Measurements from ENCODE around the gene DDA1. TPM values are rescaled to one million over a fixed set of nuclear protein-coding genes. Genes with fewer than 3 reads are reported as not detected.

DDA1 gene
- total RNA-seq, 1 donor from 2014 or later: 123 TPM

DNA sequence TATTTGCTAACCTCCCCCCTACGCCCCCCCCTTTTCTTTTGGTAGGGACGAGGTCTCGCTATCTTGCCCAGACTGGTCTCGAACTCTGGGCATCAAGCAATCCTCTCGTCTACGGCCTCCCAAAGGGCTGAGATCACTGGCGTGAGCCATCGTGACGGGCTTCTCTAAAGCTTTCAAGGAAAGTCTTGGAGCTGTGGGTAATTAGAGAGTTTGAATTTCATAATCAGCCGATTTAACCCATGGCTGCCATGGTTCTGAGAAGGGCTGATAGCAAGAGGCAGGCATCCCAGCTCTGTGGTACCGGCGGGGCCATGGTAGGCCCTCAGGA, 5.5 kb upstream of the DDA1 start:
- Histone ChIP-seq H4K20me1 (ENCODE audit: insufficient read depth, low read length) (peaks cover 3% of the 10 kb centered on the region), H3K9me3 (ENCODE audit: insufficient read depth, low read depth, low read length) (no peaks in the 10 kb centered on the region), H3K79me2 (ENCODE audit: insufficient read depth, low read length) (peaks cover 7% of the 10 kb centered on the region), H3K9ac (ENCODE audit: low read length) (no peak overlapping the region), H2AFZ (ENCODE audit: low read depth, low read length) (peak overlapping the region; percentile 15), H3K4me3 (ENCODE audit: insufficient read depth, low read depth, low read length) (no peak overlapping the region), H3K27ac (ENCODE audit: low read depth, low read length) (no peak overlapping the region), H3K4me1 (ENCODE audit: insufficient read depth, low read length) (peaks cover 12% of the 10 kb centered on the region), H3K27me3 (ENCODE audit: insufficient read depth, low read length) (no peaks in the 10 kb centered on the region), H3K4me2 (ENCODE audit: low read length) (peak overlapping the region; percentile 87), H3K36me3 (ENCODE audit: insufficient read depth, low read length) (no peaks in the 10 kb centered on the region)
- FAIRE-seq (no peak), DNase-seq (ENCODE audit: low read depth) (no peak)
- no peaks in the 10 kb centered on the region for H3K9me3 Mint-ChIP-seq (ENCODE audit: unreplicated experiment)
- H3K27ac Mint-ChIP-seq (ENCODE audit: unreplicated experiment): no peak overlapping the region
- H3K27me3 Mint-ChIP-seq (ENCODE audit: low read depth, unreplicated experiment): no peaks in the 10 kb centered on the region
- H3K36me3 Mint-ChIP-seq (ENCODE audit: low read depth, unreplicated experiment): peaks cover 2% of the 10 kb centered on the region
- TF ChIP-seq, protein P1, sequence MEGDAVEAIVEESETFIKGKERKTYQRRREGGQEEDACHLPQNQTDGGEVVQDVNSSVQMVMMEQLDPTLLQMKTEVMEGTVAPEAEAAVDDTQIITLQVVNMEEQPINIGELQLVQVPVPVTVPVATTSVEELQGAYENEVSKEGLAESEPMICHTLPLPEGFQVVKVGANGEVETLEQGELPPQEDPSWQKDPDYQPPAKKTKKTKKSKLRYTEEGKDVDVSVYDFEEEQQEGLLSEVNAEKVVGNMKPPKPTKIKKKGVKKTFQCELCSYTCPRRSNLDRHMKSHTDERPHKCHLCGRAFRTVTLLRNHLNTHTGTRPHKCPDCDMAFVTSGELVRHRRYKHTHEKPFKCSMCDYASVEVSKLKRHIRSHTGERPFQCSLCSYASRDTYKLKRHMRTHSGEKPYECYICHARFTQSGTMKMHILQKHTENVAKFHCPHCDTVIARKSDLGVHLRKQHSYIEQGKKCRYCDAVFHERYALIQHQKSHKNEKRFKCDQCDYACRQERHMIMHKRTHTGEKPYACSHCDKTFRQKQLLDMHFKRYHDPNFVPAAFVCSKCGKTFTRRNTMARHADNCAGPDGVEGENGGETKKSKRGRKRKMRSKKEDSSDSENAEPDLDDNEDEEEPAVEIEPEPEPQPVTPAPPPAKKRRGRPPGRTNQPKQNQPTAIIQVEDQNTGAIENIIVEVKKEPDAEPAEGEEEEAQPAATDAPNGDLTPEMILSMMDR (IDR thresholded peaks at IDR 0.05; ENCODE audit: insufficient read depth, low read depth, low read length): no peak
- TF ChIP-seq EZH2 (IDR thresholded peaks at IDR 0.05; ENCODE audit: insufficient read depth, low read length): no peak
- H3K4me1 Mint-ChIP-seq (ENCODE audit: low read depth, unreplicated experiment): peaks cover 1% of the 10 kb centered on the region
- peak overlapping the region; percentile 51 for H3K4me3 Mint-ChIP-seq (ENCODE audit: unreplicated experiment)

- DNase-seq (ENCODE audit: low read depth) (no peak), FAIRE-seq (no peak)
- no peak overlapping the region for H3K27ac ChIP-seq (ENCODE audit: low read depth, low read length)
- H3K4me2 ChIP-seq (ENCODE audit: low read length): peak overlapping the region; percentile 93
- no peak overlapping the region for H2AFZ ChIP-seq (ENCODE audit: low read depth, low read length)
- H3K4me1 ChIP-seq (ENCODE audit: insufficient read depth, low read length): peaks cover 12% of the 10 kb centered on the region
- no peaks in the 10 kb centered on the region for H3K9me3 ChIP-seq (ENCODE audit: insufficient read depth, low read depth, low read length)
- no peaks in the 10 kb centered on the region for H3K36me3 ChIP-seq (ENCODE audit: insufficient read depth, low read length)
- Mint-ChIP-seq H3K27ac (ENCODE audit: unreplicated experiment) (peak overlapping the region; percentile 84), H3K9me3 (ENCODE audit: unreplicated experiment) (no peaks in the 10 kb centered on the region), H3K4me3 (ENCODE audit: unreplicated experiment) (peak overlapping the region; percentile 85), H3K4me1 (ENCODE audit: low read depth, unreplicated experiment) (peaks cover 1% of the 10 kb centered on the region), H3K36me3 (ENCODE audit: low read depth, unreplicated experiment) (peaks cover 2% of the 10 kb centered on the region), H3K27me3 (ENCODE audit: low read depth, unreplicated experiment) (no peaks in the 10 kb centered on the region)
- H3K4me3 ChIP-seq (ENCODE audit: insufficient read depth, low read depth, low read length): no peak overlapping the region
- TF ChIP-seq, protein P1 (IDR thresholded peaks at IDR 0.05; ENCODE audit: insufficient read depth, low read depth, low read length): no peak
- TF ChIP-seq EZH2 (IDR thresholded peaks at IDR 0.05; ENCODE audit: insufficient read depth, low read length): no peak
- H3K9ac ChIP-seq (ENCODE audit: low read length): no peak overlapping the region
- peaks cover 10% of the 10 kb centered on the region for H3K79me2 ChIP-seq (ENCODE audit: insufficient read depth, low read length)
- H4K20me1 ChIP-seq (ENCODE audit: insufficient read depth, low read length): peaks cover 3% of the 10 kb centered on the region
- no peaks in the 10 kb centered on the region for H3K27me3 ChIP-seq (ENCODE audit: insufficient read depth, low read length)
Observed at GRCh38 chr19:17304386-17305215, 4.8 kb upstream of the DDA1 start.

- H3K27me3 Mint-ChIP-seq (ENCODE audit: low read depth, unreplicated experiment): no peaks in the 10 kb centered on the region
- Histone ChIP-seq H3K9me3 (ENCODE audit: insufficient read depth, low read depth, low read length) (no peaks in the 10 kb centered on the region), H3K27me3 (ENCODE audit: insufficient read depth, low read length) (no peaks in the 10 kb centered on the region), H3K9ac (ENCODE audit: low read length) (no peak overlapping the region), H4K20me1 (ENCODE audit: insufficient read depth, low read length) (peaks cover 6% of the 10 kb centered on the region), H3K36me3 (ENCODE audit: insufficient read depth, low read length) (no peaks in the 10 kb centered on the region), H3K79me2 (ENCODE audit: insufficient read depth, low read length) (peaks cover 16% of the 10 kb centered on the region), H2AFZ (ENCODE audit: low read depth, low read length) (peak overlapping the region; percentile 90), H3K27ac (ENCODE audit: low read depth, low read length) (no peak overlapping the region), H3K4me3 (ENCODE audit: insufficient read depth, low read depth, low read length) (peak overlapping the region; percentile 72), H3K4me1 (ENCODE audit: insufficient read depth, low read length) (peaks cover 13% of the 10 kb centered on the region), H3K4me2 (ENCODE audit: low read length) (peak overlapping the region; percentile 93)
- H3K4me3 Mint-ChIP-seq (ENCODE audit: unreplicated experiment): peak overlapping the region; percentile 85
- peak overlapping the region; percentile 84 for H3K27ac Mint-ChIP-seq (ENCODE audit: unreplicated experiment)
- no peak for TF ChIP-seq EZH2 (IDR thresholded peaks at IDR 0.05; ENCODE audit: insufficient read depth, low read length)
- TF ChIP-seq, protein P1 (IDR thresholded peaks at IDR 0.05; ENCODE audit: insufficient read depth, low read depth, low read length): no peak
- FAIRE-seq: no peak
- no peak for DNase-seq (ENCODE audit: low read depth)
- H3K4me1 Mint-ChIP-seq (ENCODE audit: low read depth, unreplicated experiment): peaks cover 1% of the 10 kb centered on the region
- no peaks in the 10 kb centered on the region for H3K9me3 Mint-ChIP-seq (ENCODE audit: unreplicated experiment)
- H3K36me3 Mint-ChIP-seq (ENCODE audit: low read depth, unreplicated experiment): peaks cover 2% of the 10 kb centered on the region
Observed at GRCh38 chr19:17305216-17305516, 4.2 kb upstream of the DDA1 start.
